IPS-NIHi11 (cell line): ENCODE data around the gene PDCD5.
"Not testable (repeated sequence)": the region's sequence is repeated elsewhere in the genome, so short reads cannot be mapped to it uniquely, and the experiment has no call there.

Experiments used
- DNase-seq: peaks from one replicate; pipeline ENCODE4 v3.0.0; 2012; ENCODE audit warnings: mixed read lengths, low spot score

PDCD5 gene, protein sequence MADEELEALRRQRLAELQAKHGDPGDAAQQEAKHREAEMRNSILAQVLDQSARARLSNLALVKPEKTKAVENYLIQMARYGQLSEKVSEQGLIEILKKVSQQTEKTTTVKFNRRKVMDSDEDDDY

GRCh38 chr19:32580901-32581704, at the start of gene PDCD5:
Gene PDCD5 (plus strand): TSS chr19:32581190. CDS start chr19:32581262, 72 bp downstream.
- DNase-seq = peak; percentile 99

- DNase-seq = no peak
Observed at GRCh38 chr19:32532233-32532632, 48.8 kb upstream of the PDCD5 start.

DNA sequence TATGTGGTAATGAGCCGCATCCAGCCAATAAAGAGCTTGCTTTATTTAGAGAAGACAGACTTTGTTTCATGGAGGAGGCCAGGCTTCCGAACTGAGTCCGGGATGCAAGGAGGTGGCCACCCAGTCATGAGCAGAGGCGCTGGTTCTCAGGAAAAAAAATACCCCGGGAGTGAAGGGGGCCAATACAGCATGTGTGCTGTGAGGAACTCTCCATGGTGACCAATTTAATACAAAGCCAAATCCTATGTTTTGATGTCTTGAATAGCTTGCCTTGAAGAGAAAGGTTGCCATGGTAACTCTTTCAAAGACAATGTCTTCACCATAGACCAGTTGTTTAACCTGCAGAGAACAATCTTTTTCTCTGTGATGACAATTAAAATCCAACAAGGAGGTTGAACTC, 43.4 kb upstream of the PDCD5 start:
- peak; percentile 28 for DNase-seq

DNA sequence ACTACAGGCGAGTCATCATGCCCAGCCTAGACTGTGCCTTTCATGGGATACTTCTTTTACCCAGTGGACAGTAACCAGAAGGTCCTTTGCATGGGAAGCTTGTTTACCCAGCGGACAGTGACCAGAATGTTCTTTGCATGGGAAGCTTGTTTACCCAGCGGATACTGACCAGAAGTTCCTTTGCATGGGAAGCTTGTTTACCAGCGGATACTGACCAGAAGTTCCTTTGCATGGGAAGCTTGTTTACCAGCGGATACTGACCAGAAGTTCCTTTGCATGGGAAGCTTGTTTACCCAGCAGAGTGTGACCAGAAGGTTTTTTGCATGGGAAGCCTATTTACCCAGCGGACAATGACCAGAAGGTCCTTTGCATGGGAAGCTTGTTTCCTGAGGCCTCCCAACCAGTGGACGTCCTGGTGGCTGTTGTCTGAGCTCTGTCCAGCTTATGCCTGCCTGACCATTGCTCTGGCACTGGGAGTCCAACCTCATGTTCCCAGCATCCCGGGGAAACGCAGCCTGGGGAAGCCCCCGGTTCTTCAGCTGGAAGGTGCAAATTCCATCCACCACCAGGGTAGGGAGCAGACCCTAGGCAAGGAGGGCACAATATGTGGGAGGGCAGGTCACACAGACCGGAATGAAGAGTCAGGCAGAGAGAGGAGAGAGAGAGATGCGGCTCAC, 41.6 kb upstream of the PDCD5 start:
- no peak for DNase-seq

DNA sequence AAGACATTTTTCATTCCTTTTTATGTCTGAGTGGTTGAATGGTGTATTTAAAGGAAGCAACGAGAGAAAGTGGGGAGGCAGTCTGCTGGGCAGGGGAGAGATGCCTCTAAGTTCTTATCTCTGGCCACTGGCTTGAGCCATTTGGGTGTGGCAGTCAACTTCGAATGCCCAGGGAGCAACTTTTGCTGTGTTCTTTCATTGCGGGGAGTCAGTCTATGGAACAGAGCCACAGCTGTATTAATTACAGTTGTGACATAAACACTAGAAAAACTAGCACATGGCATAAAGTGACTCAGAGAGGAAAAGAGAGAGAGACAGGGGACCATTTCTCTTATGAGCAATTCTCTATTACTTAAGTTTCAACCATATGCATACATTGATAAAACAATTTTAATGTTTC, 40.4 kb upstream of the PDCD5 start:
- no peak for DNase-seq

DNA sequence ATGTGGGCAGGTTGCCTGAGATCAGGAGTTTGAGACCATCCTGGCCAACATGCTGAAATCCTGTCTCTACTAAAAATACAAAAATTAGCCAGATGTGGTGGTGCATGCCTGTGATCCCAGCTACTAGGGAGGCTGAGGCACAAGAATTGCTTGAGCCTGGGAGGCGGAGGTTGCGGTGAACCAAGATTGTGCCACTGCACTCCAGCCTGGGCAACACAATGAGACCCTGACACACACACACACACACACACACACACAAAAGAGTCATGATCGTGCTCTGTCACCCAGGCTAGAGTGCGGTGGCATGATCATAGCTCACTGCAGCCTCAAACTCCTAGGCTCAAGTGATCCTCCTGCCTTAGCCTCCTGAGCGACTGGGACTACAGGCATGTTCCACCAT, 39.6 kb upstream of the PDCD5 start:
- not testable (repeated sequence) for DNase-seq

DNA sequence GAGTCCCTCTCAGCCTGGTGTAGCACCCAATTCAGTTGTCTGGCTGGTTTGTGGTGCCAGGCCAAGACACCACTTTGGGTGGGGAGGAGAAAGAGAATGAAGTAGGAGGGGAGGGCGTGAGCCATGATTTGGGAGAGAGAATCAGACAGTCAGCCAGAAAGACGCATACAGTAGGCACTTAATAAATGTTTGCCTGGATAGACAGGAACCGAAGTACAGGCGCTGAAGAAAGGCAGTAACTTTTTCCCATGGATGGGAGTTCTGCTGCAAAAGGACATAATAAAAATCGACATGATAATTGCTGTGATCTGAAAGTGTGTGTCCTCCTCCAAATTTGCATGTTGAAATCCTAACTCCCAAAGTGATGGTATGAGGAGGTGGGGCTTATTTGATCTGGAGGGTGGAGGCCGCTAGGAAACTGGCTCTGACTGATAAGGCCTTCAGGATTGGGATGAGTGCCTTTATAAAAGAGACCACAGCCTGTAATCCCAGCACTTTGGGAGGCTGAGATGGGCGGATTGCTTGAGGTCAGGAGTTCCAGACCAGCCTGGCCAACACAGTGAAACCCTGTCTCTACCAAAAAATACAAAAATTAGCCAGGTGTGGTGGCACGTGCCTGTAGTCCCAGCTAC, 38.4 kb upstream of the PDCD5 start:
- no peak for DNase-seq

- no peak for DNase-seq
Observed at GRCh38 chr19:32543115-32543900, 37.7 kb upstream of the PDCD5 start.

- no peak for DNase-seq
Observed at GRCh38 chr19:32544917-32545316, 36.1 kb upstream of the PDCD5 start.

GRCh38 chr19:32550666-32551065, 30.3 kb upstream of the PDCD5 start:
- no peak for DNase-seq

- DNase-seq = no peak
Observed at GRCh38 chr19:32555786-32556185, 25.2 kb upstream of the PDCD5 start.

DNA sequence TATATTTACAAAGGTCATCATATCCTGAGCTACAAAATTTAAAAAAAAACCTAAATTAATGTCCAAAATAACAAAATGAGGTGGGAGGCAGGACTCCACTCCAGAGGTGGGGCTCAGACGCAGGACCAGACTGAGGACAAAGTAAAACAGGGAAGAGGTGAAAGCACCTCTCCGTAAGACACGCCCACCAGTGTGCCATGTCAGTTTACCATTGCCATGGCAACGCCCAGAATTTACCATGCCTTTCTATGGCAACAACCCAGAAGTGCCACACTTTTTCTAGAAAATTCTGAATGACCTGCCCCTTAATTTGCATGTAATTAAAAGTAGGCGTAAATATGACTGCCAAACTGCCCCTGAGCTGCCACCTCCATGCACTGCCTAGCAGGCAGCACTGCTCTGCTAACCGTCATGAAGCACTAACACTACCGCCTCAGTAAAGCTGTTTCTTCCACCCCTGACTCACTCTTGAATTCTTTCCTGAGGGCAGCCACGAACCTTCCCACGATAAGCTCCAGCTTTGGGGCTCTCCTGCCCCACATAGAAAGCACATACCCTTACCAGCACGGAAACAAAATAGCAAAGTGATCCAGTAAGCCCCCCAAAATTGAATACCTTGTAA, 22.3 kb upstream of the PDCD5 start:
- no peak for DNase-seq

GRCh38 chr19:32563761-32564160, 17.2 kb upstream of the PDCD5 start:
- no peak for DNase-seq

DNA sequence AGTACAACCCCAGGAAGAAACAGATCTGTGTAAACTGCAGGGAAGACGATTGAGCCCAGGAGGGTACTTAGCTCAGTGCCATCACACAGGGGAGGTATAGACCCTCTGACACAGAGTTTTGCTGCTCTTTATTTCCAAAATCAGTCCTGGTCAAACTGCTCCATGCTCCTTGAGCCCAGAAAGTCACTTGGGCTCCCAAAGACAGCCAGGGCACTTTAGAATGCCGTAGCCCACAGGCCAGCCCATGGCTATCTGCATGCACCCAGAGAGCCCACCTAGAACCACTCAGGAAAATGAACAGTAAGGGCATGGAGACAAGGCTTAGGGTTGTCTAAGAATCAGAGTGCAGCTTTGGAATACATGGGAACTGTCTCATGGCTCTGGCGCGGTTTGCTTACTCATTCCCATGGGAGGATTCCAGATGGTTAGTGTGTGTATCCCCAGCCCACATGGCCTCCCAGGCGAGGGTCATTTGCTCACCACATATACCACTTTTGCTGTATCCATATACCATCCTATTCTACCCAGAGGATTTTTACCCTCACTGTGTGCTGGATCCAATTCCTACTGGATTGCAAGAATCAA, 14.7 kb upstream of the PDCD5 start:
- DNase-seq = no peak

DNA sequence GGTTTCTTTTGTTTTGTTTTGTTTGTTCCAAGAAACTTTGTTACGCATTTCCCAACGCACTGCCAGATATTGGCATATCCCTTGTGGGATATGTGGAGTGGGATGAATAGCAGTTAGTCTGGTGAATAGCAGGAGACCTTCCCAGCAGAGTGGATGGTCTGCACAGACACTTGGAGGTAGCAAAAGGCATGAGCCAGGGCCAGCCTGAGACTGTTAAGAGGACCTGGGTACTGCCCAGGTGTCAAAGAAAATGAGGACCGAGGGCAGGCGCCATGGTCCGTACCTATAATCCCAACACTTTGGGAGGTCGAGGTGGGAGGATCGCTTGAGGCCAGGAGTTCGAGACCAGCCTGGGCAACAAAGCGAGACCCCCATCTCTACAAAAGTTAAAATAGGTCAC, 13.5 kb upstream of the PDCD5 start:
- no peak for DNase-seq

DNA sequence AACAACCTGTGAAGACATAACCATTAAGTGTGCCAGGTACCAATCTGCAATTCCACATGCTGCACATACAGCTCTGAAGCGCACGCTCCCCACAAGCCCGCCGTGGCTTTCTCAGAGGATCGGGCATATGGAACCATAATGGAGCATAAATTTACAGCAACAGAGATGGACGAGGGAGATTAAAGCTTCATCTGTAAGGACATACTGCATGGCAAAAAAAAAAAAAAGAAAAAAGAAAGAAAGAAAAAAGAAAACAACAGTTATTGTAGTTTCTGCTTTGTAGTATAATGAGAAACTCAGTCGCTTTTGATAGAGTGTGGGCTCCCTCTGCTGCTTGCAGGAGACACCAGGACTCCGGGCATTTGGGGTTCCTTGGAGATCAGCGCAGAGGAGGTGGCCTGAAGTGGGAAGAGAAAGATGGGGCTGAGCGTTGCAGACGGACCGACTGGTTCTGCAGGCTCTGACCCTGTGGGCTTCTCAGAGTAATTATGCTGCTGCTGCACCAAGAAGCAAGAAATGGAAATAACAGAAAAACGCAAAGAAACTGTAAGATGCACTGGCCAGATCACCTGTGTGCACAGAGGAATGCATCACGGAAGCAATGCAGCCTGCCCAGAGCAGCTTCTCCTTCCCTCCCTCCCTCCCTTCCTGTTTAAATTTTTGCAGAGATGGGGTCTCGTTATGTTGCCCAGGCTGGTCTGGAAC, 10.8 kb upstream of the PDCD5 start:
- DNase-seq = peak; percentile 48

DNA sequence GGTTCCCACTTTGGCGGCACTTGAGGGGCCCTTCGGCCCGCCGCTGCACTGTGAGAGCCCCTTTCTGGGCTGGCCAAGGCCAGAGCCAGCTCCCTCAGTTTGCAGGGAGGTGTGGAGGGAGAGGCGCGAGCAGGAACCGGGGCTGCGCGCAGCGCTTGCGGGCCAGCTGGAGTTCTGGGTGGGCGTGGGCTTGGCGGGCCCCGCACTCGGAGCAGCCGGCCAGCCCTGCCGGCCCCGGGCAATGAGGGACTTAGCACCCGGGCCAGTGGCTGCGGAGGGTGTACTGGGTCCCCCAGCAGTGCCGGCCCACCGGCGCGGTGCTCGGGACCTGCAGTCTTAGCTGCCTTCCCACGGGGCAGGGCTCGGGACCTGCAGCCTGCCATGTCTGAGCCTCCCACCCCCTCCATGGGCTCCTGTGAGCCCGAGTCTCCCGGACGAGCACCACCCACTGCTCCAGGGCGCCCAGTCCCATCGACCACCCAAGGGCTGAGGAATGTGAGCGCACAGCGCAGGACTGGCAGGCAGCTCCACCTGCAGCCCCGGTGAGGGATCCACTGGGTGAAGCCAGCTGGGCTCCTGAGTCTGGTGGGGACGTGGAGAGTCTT, 9.4 kb upstream of the PDCD5 start:
- not testable (repeated sequence) for DNase-seq

GRCh38 chr19:32572700-32573491, 8.1 kb upstream of the PDCD5 start:
- DNase-seq = not testable (repeated sequence)

DNA sequence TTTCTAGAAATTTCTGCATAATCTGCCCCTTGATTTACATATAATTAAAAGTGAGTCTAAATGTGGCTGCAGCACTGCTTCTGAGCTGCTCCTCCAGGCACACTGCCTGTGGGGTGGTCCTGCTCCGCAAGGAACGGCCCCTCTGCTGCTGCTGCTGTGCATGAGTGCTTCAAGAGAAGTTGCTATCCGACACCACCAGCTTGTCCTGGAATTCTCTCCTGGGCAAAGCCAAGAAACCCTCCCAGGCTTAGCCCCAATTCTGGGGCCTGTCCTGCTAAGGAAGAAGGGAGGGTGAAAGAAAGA, 7.5 kb upstream of the PDCD5 start:
- no peak for DNase-seq
